Measurements from ENCODE around the gene GPR162.

The GPR162 gene

GRCh38 chr12:6787309-6787708 lies 34.3 kb upstream of the GPR162 start:
- no peak for DNase-seq

GRCh38 chr12:6788972-6789924 lies 32.4 kb upstream of the GPR162 start, which contains the start of gene CD4:
CD4 (plus strand) TSS chr12:6789528; CDS start chr12:6800139, 10,611 bp downstream.
- no peak for DNase-seq

GRCh38 chr12:6790496-6791150 lies 31.0 kb upstream of the GPR162 start:
- no peak for DNase-seq

DNA sequence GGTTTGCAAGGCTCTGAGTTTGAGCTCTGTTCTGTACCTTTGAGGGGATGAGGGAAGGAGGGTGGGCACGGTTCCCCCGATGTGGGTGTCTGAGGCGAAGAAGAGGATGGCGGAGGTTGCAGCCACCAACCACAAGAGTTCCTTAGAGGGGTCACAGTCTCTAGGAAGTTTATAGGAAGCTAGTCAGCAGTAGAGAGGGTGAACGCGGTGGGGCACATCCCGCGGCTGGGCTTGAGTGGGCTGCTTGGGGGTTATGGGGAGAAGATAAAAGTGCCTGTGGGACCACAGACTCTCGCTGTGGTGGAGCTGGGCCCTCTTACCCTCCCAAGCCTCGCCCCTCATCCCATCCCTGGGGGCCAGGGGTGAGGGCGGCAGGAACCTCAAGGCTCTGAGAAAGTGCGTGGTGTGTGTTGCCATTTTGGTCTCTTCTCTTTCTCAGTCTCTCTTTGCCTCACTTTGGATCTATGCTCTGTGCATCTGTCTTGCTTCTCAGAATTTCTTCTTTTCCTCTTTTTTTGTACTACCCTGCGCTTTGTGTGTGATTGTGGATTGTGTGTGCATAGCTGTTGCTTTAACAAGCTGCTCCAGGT lies 29.6 kb upstream of the GPR162 start:
- no peak for DNase-seq

DNA sequence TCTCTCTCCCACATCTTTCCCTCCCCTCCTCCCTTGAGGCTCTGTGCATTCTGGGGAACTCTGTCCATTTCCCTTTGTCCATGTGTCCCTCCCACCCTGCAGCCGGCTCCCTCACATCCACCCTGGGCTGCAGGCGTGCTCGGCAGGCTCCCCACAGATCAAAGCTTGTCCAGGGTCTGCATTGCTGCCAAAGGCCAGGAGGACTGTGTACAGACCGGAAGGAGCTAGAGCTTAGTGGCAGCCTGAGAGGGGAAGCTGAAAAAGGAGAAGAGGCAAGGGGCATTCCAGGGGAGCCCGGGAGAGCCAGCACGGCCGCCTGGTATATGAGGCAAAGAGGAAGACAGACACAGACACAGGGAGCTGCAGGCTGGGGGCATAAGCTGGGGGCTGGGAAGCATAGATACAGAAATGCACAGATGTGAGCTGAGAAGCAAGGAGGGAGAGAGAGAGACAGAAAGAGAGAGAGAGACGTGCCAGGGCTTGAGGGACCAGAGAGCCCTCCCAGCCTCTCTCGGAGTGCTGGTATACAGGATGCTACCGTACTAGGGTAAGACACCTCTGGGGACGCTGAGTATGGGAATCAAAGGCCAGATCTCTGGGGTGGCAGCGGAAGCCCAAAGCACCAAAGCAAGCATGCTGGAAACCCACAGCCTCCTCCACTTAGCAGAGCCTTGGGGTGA lies 29.0 kb upstream of the GPR162 start:
- DNase-seq, result peak; percentile 82

GRCh38 chr12:6795088-6795487 lies 26.5 kb upstream of the GPR162 start:
- no peak for DNase-seq

- DNase-seq, result no peak
Observed at GRCh38 chr12:6796576-6796975, 25.0 kb upstream of the GPR162 start.

DNA sequence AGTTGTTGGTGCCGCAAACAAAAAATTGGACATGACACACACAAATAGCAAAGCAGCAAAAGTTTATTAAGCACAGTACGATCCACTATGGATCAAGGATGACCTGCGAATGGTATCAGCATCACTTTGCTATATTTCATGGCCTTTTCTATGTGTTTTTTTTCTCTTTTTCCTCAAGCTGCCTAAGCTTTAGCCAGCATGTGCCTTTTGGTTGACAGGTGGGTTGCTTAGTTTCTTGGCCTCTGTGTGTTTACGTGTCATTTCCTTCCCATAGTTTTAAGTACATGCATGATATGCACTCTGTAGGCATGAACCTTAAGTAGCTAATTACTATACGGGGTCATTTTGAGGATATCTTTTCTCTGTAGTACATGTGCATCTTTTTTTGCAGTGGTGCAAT lies 22.5 kb upstream of the GPR162 start:
- DNase-seq, result no peak

GRCh38 chr12:6807170-6807569 lies 14.5 kb upstream of the GPR162 start:
- DNase-seq, result no peak

DNA sequence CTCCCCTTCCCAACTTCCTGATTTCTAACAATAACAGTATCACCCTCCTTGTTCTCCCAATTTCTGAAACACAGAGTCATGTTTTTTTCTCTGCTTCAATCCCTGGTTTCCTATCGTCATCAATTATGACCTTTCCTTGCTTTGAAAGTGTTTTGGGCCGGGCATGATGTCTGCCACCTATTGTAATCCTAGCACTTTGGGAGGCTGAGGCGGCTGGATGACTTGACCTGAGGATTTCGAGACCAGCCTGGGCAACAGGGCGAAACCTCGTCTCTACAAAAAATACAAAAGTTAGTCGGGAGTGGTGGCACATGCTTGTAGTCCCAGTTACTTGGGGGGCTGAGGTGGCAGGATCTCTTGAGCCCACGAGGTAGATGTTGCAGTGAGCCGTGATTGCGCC lies 12.6 kb upstream of the GPR162 start:
- no peak for DNase-seq

DNA sequence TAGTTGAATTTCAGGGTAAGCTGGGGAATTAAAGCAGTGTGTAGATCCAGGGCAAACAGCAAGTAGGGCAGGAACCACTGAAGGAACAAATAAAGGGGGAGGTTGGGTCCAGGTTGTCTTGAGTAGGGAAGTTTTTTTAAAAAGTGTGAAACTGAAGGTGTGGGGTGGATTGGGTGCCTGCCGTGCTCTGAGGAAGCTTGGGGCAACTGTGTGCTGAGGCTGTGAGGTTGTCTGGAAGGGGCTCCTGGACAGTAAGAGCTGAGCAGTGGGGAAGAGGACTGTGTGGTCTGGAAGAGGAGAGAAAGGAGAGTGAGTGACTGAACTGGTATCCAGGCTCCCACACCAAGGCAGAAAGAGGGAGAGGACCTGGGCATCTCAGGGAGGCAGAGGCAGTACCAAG lies 10.9 kb upstream of the GPR162 start:
- no peak for DNase-seq

GRCh38 chr12:6813363-6813762 lies 8.3 kb upstream of the GPR162 start:
- DNase-seq, result no peak

DNA sequence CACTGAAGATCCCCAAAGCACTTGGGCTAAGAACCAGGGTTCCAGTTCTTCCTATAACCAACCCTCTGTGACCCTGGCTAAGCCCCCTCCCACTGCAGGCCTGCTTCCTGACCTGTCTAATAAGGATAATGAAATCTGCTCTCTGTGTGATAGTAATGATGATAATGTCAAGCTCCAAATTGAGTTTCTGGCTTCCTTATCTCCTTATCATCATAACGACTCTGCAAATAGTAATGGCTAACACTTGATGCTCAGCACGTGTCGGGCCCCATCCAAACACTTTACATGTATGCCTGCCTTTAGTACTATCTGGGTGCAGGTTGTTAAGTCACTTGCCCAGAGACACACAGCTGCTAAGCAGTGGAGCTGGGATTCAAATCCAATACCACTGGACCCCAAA lies 5.0 kb upstream of the GPR162 start:
- DNase-seq, result no peak

- DNase-seq, result no peak
Observed at GRCh38 chr12:6817098-6817497, 4.5 kb upstream of the GPR162 start.

DNA sequence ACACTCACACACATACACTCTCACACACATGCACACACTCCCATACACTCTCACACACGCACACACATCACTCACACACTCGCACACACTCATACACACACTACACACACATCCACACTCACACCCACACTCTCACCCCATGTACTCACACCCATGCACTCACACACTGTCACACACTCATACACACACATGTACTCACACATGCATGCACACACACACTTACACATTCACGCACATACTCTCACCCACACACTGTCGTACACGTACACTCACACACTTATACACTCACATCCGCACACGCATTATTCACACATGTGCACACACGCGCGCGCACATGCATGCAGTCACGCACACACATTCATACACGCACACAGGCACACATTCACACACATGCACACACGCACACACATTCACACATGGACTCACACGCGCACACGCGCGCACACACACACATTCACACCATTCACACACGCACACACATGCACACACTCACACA lies 3.9 kb upstream of the GPR162 start:
- DNase-seq, result no peak

DNA sequence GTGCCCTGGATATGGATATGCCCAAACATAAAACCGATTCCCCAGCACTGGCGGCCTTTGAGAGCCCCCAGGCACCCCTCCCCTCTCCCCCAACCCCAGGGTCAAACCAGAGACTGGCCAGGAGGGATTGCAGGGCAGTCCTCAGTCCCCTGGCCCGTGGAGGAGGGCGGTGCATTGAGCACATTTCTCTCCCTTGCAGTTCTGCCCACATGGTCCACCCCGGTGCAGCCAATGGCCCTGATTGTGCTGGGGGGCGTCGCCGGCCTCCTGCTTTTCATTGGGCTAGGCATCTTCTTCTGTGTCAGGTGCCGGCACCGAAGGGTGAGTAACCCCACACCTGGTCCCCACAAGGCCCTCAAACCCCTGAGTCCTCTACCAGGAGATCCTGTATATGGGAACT lies 3.4 kb upstream of the GPR162 start:
- DNase-seq, result no peak

DNA sequence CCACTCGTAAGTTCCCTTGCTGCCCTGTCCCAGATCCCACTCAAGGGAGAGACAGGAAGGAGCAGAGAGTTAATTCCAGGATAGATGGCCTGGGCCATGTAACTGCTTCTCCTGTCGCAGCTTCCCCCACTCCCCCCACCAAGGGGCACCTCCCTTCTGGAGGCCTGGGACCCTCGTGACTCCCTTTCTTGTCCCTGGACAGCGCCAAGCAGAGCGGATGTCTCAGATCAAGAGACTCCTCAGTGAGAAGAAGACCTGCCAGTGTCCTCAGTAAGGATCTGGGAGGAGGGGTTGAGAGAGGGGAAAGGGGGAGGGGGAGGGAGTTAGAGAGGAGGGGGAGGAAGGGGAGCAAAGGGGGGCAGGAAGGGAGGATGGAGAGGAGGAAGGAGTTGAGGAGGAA lies 3.0 kb upstream of the GPR162 start:
- no peak for DNase-seq

- DNase-seq, result no peak
Observed at GRCh38 chr12:6819106-6820030, 2.3 kb upstream of the GPR162 start.

- no peak for DNase-seq
Observed at GRCh38 chr12:6820166-6820565, 1.5 kb upstream of the GPR162 start.

DNA sequence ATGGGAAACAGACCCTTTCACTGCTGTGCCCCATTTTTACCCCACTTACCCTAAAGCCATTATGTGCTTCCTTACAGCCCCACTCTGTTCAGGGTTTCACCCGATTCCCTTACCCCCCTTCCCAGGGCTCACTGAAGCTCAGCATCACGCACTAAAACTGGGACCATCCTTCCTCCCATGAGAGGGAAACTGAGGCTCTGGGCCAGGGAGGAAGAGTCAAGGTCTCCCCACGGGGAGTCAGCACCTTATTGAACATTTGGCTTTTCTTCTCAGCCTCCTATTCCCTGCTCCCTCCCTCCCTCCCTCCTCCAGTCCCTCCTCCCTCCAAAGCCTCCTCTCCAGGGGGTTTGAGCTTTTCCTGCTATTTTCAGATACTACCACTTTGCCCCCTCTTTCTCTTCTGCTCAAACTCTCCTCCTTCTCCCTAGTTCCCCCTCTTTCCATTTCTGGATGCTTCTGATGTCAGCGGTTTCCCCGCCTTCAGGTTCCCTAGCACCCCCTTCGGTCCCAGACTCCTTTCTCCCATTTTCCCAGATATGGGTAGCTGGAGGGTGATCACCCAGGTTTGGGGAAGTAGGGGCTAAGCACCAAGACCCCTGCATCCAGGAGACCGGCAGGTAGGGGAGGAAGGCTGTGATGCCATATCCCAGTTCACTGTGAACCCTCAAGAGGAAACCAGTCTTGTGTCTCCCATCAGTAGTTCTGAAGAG lies 960 bp downstream of the GPR162 start:
- DNase-seq, result no peak

All from NCI-H2171 treated with DMSO at 0.1 percent for 48 hours (cell line).